Gastroesophageal sphincter (tissue), 4 donors: Measurements from ENCODE around the gene METTL18. TPM values are rescaled to one million over a fixed set of nuclear protein-coding genes. Genes with fewer than 3 reads are reported as not detected.

Experiments
- ATAC-seq: fragments of 150-250 bp; one replicate; pipeline ENCODE4 v1.9.1; 2016; ENCODE audit warnings: mild to moderate bottlenecking, moderate library complexity
- H3K27ac ChIP-seq, 4 donors: fragments of 200-600 bp; sonication (generic) in 3 of 4; 1 replicate in 3 of 4; 2 replicates in 1 of 4; pipeline ENCODE4 v1.5.1; 2016 to 2019
- H3K27me3 ChIP-seq: fragments of 200-600 bp; sonication (generic); one replicate; pipeline ENCODE4 v1.5.1; 2019
- H3K36me3 ChIP-seq, 2 donors: fragments of 200-600 bp; sonication (generic); one replicate each; pipeline ENCODE4 v1.5.1; 2019; ENCODE audit warnings: control low read depth in 1 of 2
- H3K4me1 ChIP-seq, 3 donors: fragments of 200-600 bp; sonication (generic); 1 replicate in 2 of 3; 2 replicates in 1 of 3; pipeline ENCODE4 v1.5.1; 2016 to 2019; ENCODE audit warnings: control low read depth in 2 of 3
- H3K4me3 ChIP-seq, 2 donors: fragments of 200-600 bp; sonication (generic); one replicate each; pipeline ENCODE4 v1.5.1; 2019; ENCODE audit warnings: mild to moderate bottlenecking in 1 of 2, moderate library complexity in 1 of 2
- H3K9me3 ChIP-seq, 3 donors: fragments of 200-600 bp; sonication (generic); one replicate each; pipeline ENCODE4 v1.5.1; 2017 to 2019; ENCODE audit warnings: control low read depth in 2 of 3
- CTCF ChIP-seq, 4 experiments: fragments of 200-600 bp in 2 of 4; fragments of 450-650 bp in 2 of 4; sonication (generic) in 1 of 4; IDR thresholded peaks; one replicate each; pipeline ENCODE4 v1.5.1; 2017 to 2019; ENCODE audit warnings: antibody characterized with exemption in 4 of 4, mild to moderate bottlenecking in 2 of 4, moderate library complexity in 2 of 4
- EP300 ChIP-seq: sonication (generic); formaldehyde crosslinking; IDR thresholded peaks from one replicate; pipeline ENCODE4 v1.6.1; 2017; ENCODE audit warnings: antibody characterized with exemption, mild to moderate bottlenecking
- POLR2A ChIP-seq, 2 donors: fragments of 450-650 bp; IDR thresholded peaks; one replicate each; pipeline ENCODE4 v1.6.1; 2017; ENCODE audit warnings: antibody characterized with exemption in 2 of 2, mild to moderate bottlenecking in 2 of 2, moderate library complexity in 1 of 2
- POLR2AphosphoS5 ChIP-seq: sonication (generic); formaldehyde crosslinking; IDR thresholded peaks from one replicate; pipeline ENCODE4 v1.6.1; 2017; ENCODE audit warnings: antibody characterized with exemption
- WGBS, 2 donors: methylation state at CpG; one replicate each; pipeline ENCODE4 v1.1.5; 2018; ENCODE audit warnings: low coverage in 1 of 2; 5-methylcytosine and 5-hydroxymethylcytosine counted together
- total RNA-seq, 4 donors: library from RNA; depleted of rRNA; stranded (reverse); fragments of >200 nt; gene quantifications; one replicate each; pipeline ENCODE4 v1.1.0, GENCODE V29; 2016

METTL18 gene
- total RNA-seq, 4 donors from 2014 or later, result 3.9 to 8.8 (median 6.1) TPM

- H3K36me3 ChIP-seq, result peaks cover 0 to 55% of the 10 kb centered on the region in 2 donors
- ATAC-seq, result no peak
- H3K4me3 ChIP-seq, result no peak overlapping the region
- no peaks in the 10 kb centered on the region for H3K4me1 ChIP-seq
- no peak for TF ChIP-seq POLR2AphosphoS5
- H3K27ac ChIP-seq, result no peak overlapping the region
- H3K27me3 ChIP-seq, result no peaks in the 10 kb centered on the region
- H3K9me3 ChIP-seq, result no peaks in the 10 kb centered on the region
Measured at GRCh38 chr1:169802888-169803287, 8.2 kb upstream of the METTL18 start.

DNA sequence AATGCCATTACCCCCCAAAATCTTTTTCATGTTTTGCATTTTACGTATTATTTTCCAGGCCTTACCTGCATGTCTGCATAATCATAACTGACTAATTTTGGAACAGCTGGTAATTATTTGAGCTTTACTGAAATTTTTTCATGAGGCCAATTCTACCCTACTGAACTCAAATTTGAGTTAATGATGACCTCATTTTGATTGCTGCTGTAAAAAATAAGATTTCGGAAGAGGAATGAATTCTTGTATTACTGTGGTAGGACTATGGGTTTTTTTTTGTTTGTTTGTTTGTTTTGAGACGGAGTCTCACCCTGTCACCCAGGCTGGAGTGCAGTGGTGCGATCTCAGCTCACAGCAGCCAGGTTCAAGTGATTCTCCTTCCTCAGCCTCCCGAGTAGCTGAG lies 2.6 kb upstream of the METTL18 start:
- no peak overlapping the region for H3K4me3 ChIP-seq
- H3K36me3 ChIP-seq, result peaks cover 0 to 7% of the 10 kb centered on the region in 2 donors
- no peak for ATAC-seq
- H3K27me3 ChIP-seq, result no peaks in the 10 kb centered on the region
- TF ChIP-seq POLR2AphosphoS5 (no peak), EP300 (no peak), CTCF (IDR thresholded peaks at IDR 0.05) (no peak), POLR2A (IDR thresholded peaks at IDR 0.05) (no peak)
- H3K4me1 ChIP-seq, result peaks cover 4 to 21% (median 7%) of the 10 kb centered on the region in 3 donors
- H3K27ac ChIP-seq, result no peak overlapping the region
- no peaks in the 10 kb centered on the region for H3K9me3 ChIP-seq
- WGBS, 2 donors, result 96 to 98% methylated on average over 4 to 5 of the region's 5 CpGs

DNA sequence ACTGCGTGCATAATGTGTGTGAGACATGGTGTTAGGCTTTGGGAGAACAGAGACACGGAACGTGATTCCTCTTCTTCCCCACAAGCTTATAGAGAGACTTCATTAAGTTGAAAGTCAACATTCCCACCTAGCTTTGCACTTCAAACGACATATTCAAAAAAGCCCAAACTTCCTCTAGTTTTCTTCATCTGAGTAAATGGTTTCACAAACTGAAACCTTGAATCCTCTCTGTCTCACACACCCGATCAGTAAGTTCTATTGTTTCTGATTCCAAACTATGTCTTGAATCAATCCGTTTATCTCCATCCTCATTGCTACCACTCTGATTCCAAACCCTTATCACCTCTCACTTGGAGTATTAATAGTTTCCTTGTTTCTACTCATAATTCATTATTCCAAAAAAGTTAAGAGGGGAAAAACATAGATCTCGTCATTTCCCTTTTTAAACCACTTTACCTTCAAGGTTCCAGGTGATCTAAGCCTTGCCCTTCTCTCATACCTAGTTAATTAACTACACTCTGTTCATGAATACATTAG lies 1.6 kb upstream of the METTL18 start:
- Histone ChIP-seq H3K4me1 (peaks cover 4 to 21% (median 7%) of the 10 kb centered on the region in 3 donors), H3K4me3 (no peak overlapping the region), H3K9me3 (no peaks in the 10 kb centered on the region), H3K36me3 (peaks cover 0 to 7% of the 10 kb centered on the region in 2 donors), H3K27me3 (no peaks in the 10 kb centered on the region), H3K27ac (no peak overlapping the region)
- TF ChIP-seq POLR2A (IDR thresholded peaks at IDR 0.05), result no peak
- TF ChIP-seq POLR2AphosphoS5, result no peak
- TF ChIP-seq CTCF (IDR thresholded peaks at IDR 0.05), result no peak
- TF ChIP-seq EP300, result no peak
- WGBS, 2 donors, result 78 to 88% methylated on average over 7 of the region's 7 CpGs
- ATAC-seq, result no peak

DNA sequence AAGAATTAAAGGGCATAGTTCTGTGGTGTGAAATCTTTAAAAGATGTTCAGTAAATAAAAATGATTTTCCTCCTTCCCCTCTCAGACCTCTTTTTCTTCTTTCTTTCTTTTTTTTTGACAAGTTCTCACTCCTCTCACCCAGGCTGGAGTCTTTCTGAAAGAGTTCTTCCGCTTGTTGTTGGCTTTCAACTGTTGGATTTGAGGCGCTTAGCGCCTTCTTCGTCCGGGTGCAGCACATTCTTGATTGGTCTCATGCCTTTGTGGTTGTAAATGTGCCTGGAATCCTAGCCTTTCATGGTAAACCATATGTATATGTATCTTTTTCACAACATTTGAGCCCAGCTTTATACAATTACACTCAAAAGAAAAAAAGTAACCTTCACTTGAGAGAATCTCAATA lies 980 bp upstream of the METTL18 start:
- 8 to 18% methylated on average over 4 to 5 of the region's 5 CpGs for WGBS, 2 donors
- Histone ChIP-seq H3K4me1 (peaks cover 4 to 21% (median 7%) of the 10 kb centered on the region in 3 donors), H3K27ac (no peak overlapping the region), H3K36me3 (peaks cover 0 to 10% of the 10 kb centered on the region in 2 donors), H3K27me3 (no peaks in the 10 kb centered on the region), H3K4me3 (peak overlapping the region; percentile 49 to 69), H3K9me3 (no peaks in the 10 kb centered on the region)
- no peak for TF ChIP-seq POLR2A (IDR thresholded peaks at IDR 0.05)
- TF ChIP-seq CTCF (IDR thresholded peaks at IDR 0.05), result no peak
- TF ChIP-seq POLR2AphosphoS5, result no peak
- TF ChIP-seq EP300, result no peak
- ATAC-seq, result no peak

GRCh38 chr1:169793730-169794129 lies 977 bp downstream of the METTL18 start:
- Histone ChIP-seq H3K9me3 (no peaks in the 10 kb centered on the region), H3K36me3 (peaks cover 0 to 3% of the 10 kb centered on the region in 2 donors), H3K4me3 (peak overlapping the region; percentile 49 to 69), H3K4me1 (peaks cover 4 to 21% (median 7%) of the 10 kb centered on the region in 3 donors), H3K27ac (peak overlapping the region in 1 of 4 donors; percentile 89), H3K27me3 (no peaks in the 10 kb centered on the region)
- ATAC-seq, result no peak
- 36% methylated on average over 1 of the region's 1 CpG; no CpG with 5 or more reads in 1 of the 2 donors for WGBS, 2 donors
- TF ChIP-seq POLR2AphosphoS5 (no peak), EP300 (no peak), CTCF (IDR thresholded peaks at IDR 0.05) (no peak), POLR2A (IDR thresholded peaks at IDR 0.05) (no peak)
